ENCODE measurements around the gene ZSCAN16.

Gene ZSCAN16

GRCh38 chr6:28134716-28135115, 10.3 kb downstream of the ZSCAN16 start:
- DNase-seq, result no peak

- no peak for DNase-seq
These were observed 11.0 kb downstream of the ZSCAN16 start for GRCh38 chr6:28135393-28135792.

DNA sequence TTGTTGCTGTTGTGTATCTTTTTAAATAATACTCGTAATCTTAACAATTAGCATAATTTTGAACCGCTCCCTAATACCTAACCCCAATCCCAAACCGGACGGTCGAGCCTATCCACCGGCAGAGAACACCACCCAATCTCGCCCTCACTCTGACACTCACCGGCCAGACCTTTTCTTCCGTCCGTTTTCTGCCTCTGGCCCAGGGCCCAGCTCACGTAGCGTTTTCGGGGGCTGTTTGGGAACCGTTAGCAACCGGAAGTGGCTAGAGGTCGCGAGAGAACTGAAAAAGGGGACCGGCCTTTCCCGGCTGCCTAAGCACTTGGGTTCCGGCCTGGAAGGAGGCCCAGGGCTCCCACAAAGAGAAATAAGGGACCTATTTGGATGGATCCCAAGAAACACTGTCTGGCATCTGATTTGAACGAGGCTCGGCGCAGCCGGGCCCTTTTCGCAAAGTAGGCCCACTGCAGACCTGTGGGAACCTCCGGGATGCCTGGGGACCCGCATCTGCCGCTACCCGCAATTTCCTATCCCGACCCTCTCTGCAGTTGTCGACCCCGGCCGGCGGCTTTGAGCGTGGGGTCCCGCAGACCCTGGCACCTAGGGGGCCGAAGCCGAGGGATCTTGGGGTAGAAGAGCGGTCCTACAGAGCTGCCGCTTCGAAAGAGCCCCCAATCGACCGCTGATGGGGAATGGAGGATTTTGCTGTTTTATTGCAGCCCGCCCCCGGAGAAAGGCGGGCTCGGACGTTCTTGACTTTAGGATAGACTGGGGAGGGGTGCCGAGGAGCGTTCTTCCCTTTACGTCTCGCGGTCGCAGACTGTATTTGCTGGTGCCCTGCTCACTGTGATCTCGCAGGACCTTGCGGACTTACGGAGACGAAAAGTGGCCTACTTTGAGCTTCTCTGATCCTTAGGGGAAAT, 12.4 kb downstream of the ZSCAN16 start:
- peak; percentile 83 for DNase-seq

- peak; percentile 54 for DNase-seq
These were observed 13.1 kb downstream of the ZSCAN16 start for GRCh38 chr6:28137505-28137981.

- DNase-seq, result no peak
These were observed 15.6 kb downstream of the ZSCAN16 start for GRCh38 chr6:28139860-28140543.

GRCh38 chr6:28140616-28141015, 16.2 kb downstream of the ZSCAN16 start:
- no peak for DNase-seq

DNA sequence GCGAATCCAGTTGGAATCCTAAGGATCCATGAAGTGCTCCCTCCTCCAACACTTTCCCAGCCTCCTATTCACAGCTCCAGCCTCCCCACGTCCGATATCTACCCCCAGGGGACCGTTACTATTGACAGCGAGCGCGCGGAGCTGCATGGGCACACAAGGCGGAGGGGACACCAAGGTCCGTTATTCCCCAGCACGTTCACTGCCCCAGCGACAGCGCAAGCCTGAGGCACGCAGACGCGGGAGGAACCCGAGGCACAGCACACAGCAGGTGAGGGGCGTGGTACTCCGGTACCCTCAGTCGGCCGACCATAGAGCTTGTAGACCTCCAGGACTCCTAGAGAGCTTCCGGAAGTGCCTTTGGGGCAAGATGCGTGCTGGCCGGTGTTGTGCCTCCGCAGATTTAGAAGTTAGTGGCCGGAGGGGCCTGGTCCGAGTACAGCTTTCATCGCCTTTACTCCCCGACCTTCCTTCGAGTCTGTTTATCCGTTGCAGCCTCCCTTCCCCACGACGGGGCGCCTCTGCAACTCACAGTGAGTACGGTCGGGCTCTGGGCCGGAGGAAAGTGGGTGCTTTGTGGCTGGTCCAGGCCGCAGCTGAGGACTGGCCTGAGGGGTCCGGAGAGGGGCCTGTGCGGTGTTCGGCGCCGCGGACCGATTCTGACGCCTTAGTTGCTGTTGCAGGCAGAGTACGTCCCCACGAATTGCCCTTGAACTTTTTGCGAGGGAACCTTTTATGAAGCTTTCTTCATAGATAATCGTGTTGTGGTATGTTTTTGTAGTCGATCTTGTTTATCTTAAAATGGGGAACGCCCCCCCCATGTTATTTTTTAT, 17.3 kb downstream of the ZSCAN16 start, which contains the start of gene ZKSCAN8:
ZKSCAN8 (plus strand) TSS at position 384 of the 830 bp plus-strand sequence. CDS start 6,525 bp downstream, outside the sequence.
- peak; percentile 83 for DNase-seq

DNA sequence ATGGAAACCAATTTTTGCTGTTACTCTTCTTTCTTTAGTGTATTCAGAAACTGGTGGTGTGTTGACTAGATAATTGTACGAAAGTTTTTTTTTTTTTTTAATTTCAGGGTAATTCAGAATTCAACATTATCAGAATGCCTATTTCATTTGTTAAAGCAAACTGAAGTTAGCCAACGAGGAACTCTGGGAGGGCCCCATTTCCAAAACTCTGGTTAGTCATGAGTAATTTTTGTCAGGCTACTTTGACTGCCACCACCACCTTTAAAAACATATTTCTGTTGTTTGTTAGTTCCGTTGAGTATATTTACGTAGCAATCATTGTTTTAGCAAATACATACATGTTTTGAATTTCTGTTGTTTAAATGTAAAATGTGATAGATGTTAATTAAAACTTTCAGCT, 18.0 kb downstream of the ZSCAN16 start:
- no peak for DNase-seq

DNA sequence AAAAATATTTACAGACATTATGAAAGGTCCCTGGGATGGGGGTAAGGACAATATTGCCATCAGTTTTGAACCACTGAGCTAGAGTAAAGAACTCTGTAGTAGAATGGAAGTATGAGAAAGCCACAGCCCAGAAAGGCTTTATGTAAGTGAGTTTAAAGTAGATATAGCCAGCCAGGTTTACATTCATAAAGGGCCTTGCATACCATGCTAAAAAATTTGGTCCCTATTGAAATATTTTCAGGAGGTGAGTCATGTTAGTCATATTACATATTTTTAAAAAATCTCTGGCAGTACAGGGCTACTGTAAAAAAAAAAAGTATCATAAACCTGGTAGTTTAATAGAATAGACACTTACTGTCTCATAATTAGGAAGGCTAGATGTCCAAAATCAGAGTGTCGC, 20.8 kb downstream of the ZSCAN16 start:
- DNase-seq, result no peak

GRCh38 chr6:28152531-28152930, 28.1 kb downstream of the ZSCAN16 start:
- no peak for DNase-seq

- DNase-seq, result no peak
These were observed 29.1 kb downstream of the ZSCAN16 start for GRCh38 chr6:28153546-28153945.

DNA sequence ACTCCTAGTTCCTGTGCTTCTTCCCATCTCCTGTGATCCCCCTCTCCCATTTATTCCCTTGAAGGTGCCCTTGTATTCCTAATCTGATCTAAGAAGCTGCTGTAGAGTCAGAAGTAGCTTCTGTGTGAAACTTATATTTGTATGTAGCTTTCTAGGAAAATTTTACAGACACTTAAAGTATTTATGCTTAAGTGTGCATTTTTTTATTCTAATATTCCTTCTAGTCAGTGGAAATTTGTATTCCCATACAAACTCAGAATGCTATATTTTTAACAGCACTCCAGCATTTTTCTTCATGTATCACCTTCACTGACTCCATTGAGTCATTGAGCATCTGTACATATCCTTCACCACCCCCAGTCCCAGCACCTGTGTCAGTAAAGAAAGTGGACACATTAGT, 29.9 kb downstream of the ZSCAN16 start:
- no peak for DNase-seq

- DNase-seq, result no peak
These were observed 33.9 kb downstream of the ZSCAN16 start for GRCh38 chr6:28158318-28158717.

- no peak for DNase-seq
These were observed 34.7 kb downstream of the ZSCAN16 start for GRCh38 chr6:28159029-28159607.

GRCh38 chr6:28160233-28160632, 35.8 kb downstream of the ZSCAN16 start:
- DNase-seq, result no peak

DNA sequence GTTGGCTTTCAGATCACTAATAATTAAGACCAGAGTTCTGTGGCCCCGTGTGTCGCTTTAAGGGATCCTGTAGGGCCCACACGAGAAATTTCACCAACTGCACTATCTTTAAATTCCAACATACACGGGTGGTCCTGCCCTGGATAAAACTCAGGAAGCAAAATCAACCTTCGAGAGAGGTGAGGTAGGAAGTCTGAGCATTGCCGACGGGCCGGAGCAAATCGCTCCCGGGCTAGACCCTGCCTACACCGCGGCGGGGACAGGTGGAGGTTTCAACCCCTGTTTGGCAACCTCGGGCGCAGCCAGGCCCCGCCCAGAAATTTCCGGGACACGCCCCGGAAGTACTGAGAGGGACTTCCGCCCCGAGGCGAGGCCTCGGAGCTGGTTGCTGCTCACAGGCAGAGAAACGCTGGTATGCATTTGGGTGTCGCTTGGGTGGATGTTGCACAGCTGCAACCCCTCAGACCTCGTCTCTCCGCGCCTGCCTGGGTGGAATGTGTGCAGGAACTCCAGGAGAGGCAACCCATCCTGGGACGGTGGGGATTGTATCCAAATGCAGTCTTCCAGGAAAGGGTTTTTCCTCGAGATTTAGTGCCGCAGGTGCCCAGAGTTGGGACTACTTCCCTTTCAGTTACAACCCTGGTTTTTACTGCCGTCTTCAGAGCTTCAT, 37.1 kb downstream of the ZSCAN16 start:
- peak; percentile 24 for DNase-seq

GRCh38 chr6:28165563-28165962, 41.2 kb downstream of the ZSCAN16 start:
- DNase-seq, result no peak

- DNase-seq, result peak; percentile 94
These were observed 42.7 kb downstream of the ZSCAN16 start for GRCh38 chr6:28167068-28167467.

DNA sequence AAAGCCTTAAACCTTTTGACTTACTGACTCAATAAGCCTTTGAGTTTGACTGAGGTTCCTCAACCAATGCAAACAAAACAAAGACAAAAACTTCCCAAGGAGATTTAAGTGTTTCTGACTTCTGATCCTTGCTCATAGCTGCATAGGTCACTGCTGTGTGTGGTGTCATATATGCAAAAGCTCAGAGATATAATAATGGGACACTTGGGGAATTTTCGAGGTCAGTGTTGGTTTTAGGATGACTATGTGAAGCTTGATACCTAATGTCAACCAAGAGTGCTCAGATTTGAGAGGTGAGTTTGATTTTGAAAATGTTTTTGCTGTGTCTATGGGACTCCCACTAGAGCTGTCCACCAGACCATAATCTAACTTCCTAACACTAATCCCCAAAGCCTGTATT, 43.5 kb downstream of the ZSCAN16 start:
- no peak for DNase-seq

GRCh38 chr6:28171271-28171670, 46.9 kb downstream of the ZSCAN16 start:
- no peak for DNase-seq

DNA sequence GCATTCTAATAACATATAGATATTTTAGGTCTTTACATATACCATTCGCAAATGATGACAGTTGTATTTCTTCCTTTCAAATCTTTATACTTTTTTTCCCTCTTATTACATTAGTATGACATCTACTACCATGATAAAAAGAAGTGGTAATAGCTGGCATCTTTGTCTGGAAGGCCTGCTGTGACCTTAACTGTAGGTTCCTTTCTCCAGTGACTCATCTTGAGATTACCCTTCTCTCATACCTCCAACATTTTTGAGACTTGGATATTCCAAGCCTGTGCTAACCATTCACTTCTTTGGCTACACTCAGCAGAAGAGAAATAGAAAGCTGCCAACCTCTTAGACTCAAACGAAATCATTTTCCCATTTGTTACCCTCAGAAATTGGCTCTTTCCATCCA, 47.6 kb downstream of the ZSCAN16 start:
- no peak for DNase-seq

DNA sequence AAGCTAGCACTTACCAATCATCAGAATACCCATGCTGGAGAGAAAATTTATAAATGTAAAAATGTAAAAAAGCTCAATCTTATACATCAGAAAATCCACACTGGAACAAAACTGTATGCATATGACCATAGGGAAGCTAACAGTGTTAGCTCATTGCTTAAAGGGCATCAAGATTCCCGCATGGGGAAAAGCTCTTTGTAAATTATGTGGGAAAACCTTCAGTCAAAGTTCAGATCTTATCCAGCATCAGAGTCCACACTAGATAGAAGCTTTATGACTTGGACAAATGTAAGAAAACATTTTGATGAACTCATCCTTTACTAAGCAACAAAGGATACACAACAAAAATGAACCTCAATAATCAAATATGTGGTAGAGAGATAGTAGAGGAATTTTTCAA, 52.0 kb downstream of the ZSCAN16 start:
- no peak for DNase-seq

All from kidney glomerular epithelial cell (primary cell).